PC-9 (cell line): Measurements from ENCODE around the gene HOXC6.

Experiments
- EZH2 ChIP-seq: fragments of 200-600 bp; sonication (generic); IDR thresholded peaks from 2 replicates; pipeline ENCODE4 v1.8.0; 2017; ENCODE audit warnings: antibody characterized with exemption, low read depth
- TF ChIP-seq, protein P1 (sequence below): fragments of 200-600 bp; sonication (generic); conservative IDR thresholded peaks from 2 replicates; pipeline ENCODE4 v1.6.1; 2017; ENCODE audit warnings: mixed run types, antibody characterized with exemption, mild to moderate bottlenecking, moderate library complexity

GRCh38 chr12:54028314-54029201 lies at the start of gene HOXC6:
- TF ChIP-seq, protein P1, sequence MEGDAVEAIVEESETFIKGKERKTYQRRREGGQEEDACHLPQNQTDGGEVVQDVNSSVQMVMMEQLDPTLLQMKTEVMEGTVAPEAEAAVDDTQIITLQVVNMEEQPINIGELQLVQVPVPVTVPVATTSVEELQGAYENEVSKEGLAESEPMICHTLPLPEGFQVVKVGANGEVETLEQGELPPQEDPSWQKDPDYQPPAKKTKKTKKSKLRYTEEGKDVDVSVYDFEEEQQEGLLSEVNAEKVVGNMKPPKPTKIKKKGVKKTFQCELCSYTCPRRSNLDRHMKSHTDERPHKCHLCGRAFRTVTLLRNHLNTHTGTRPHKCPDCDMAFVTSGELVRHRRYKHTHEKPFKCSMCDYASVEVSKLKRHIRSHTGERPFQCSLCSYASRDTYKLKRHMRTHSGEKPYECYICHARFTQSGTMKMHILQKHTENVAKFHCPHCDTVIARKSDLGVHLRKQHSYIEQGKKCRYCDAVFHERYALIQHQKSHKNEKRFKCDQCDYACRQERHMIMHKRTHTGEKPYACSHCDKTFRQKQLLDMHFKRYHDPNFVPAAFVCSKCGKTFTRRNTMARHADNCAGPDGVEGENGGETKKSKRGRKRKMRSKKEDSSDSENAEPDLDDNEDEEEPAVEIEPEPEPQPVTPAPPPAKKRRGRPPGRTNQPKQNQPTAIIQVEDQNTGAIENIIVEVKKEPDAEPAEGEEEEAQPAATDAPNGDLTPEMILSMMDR, result no peak
- TF ChIP-seq EZH2, result no peak
